Loucy (cell line): ENCODE data around the gene ELOVL7.

ENCODE experiments used
- H2AFZ ChIP-seq: fragments of 200-600 bp; sonication (generic); 2 replicates; pipeline ENCODE4 v1.6.0; 2016; ENCODE audit warnings: antibody characterized with exemption, mild to moderate bottlenecking, low read length, moderate library complexity
- H3F3A ChIP-seq: fragments of 200-600 bp; 2 replicates; pipeline ENCODE4 v1.6.0; 2016; ENCODE audit warnings: antibody characterized with exemption, low read depth, mild to moderate bottlenecking
- H3K27me3 ChIP-seq: fragments of 200-600 bp; sonication (generic); 2 replicates; pipeline ENCODE4 v1.6.1; 2014; ENCODE audit warnings: low read length, mild to moderate bottlenecking; ENCODE audit not compliant: insufficient read depth, poor library complexity, severe bottlenecking
- H3K36me3 ChIP-seq: fragments of 200-600 bp; sonication (generic); 2 replicates; pipeline ENCODE4 v1.6.1; 2016; ENCODE audit warnings: low read length; ENCODE audit not compliant: insufficient read depth
- H3K4me1 ChIP-seq: fragments of 200-600 bp; sonication (generic); 2 replicates; pipeline ENCODE4 v1.5.1; 2014; ENCODE audit warnings: low read length, mild to moderate bottlenecking; ENCODE audit not compliant: insufficient read depth, poor library complexity, severe bottlenecking
- H3K4me2 ChIP-seq: fragments of 200-600 bp; sonication (generic); 2 replicates; pipeline ENCODE4 v1.6.0; 2014; ENCODE audit warnings: antibody characterized with exemption, low read length, low read depth, mild to moderate bottlenecking; ENCODE audit not compliant: poor library complexity, severe bottlenecking
- H3K4me3 ChIP-seq: fragments of 200-600 bp; sonication (generic); 2 replicates; pipeline ENCODE4 v1.5.1; 2014; ENCODE audit warnings: low read length, mild to moderate bottlenecking, mixed read lengths; ENCODE audit not compliant: poor library complexity, severe bottlenecking
- H3K79me2 ChIP-seq: fragments of 200-600 bp; sonication (generic); 2 replicates; pipeline ENCODE4 v1.6.1; 2014; ENCODE audit warnings: low read length; ENCODE audit not compliant: insufficient read depth
- H3K9ac ChIP-seq: fragments of 200-600 bp; sonication (generic); 2 replicates; pipeline ENCODE4 v1.6.0; 2014; ENCODE audit warnings: mild to moderate bottlenecking, low read depth, low read length, moderate library complexity; ENCODE audit not compliant: poor library complexity, severe bottlenecking
- H3K9me2 ChIP-seq: fragments of 200-600 bp; sonication (generic); replicated peaks from 2 replicates; pipeline ENCODE4 v1.6.1; 2016; ENCODE audit warnings: low read depth, low read length, mixed read lengths
- H3K9me3 ChIP-seq: fragments of 200-600 bp; sonication (generic); 2 replicates; pipeline ENCODE4 v1.6.1; 2014; ENCODE audit warnings: mild to moderate bottlenecking, antibody characterized with exemption, low read length, low read depth; ENCODE audit not compliant: insufficient read depth
- H4K20me1 ChIP-seq: fragments of 200-600 bp; sonication (generic); 2 replicates; pipeline ENCODE4 v1.6.0; 2014; ENCODE audit warnings: antibody characterized with exemption, low read length, mild to moderate bottlenecking; ENCODE audit not compliant: insufficient read depth, poor library complexity, severe bottlenecking
- CTCF ChIP-seq: fragments of 200-600 bp; sonication (generic); conservative IDR thresholded peaks from 2 replicates; pipeline ENCODE4 v1.5.1; 2014; ENCODE audit warnings: mild to moderate bottlenecking, antibody characterized with exemption, low read length
- EZH2phosphoT487 ChIP-seq: fragments of 200-600 bp; IDR thresholded peaks from 2 replicates; pipeline ENCODE4 v1.6.1; 2018; ENCODE audit warnings: antibody characterized with exemption, mild to moderate bottlenecking, moderate library complexity, borderline replicate concordance

ELOVL7 gene

GRCh38 chr5:60763061-60763460 lies 81.0 kb downstream of the ELOVL7 start:
- TF ChIP-seq CTCF (no peak), EZH2phosphoT487 (no peak)
- Histone ChIP-seq H3K4me2 (no peak overlapping the region), H3K36me3 (no peaks in the 10 kb centered on the region), H3K9me3 (no peaks in the 10 kb centered on the region), H3K79me2 (no peaks in the 10 kb centered on the region), H3K4me3 (no peak overlapping the region), H3K27me3 (no peaks in the 10 kb centered on the region), H3K9me2 (no peaks in the 10 kb centered on the region; the same call in 1 of the 2 replicates), H3K4me1 (no peaks in the 10 kb centered on the region), H4K20me1 (no peaks in the 10 kb centered on the region), H3F3A (no peaks in the 10 kb centered on the region), H2AFZ (no peak overlapping the region), H3K9ac (no peak overlapping the region)

GRCh38 chr5:60754495-60754894 lies 89.6 kb downstream of the ELOVL7 start:
- Histone ChIP-seq H3K79me2 (no peaks in the 10 kb centered on the region), H3K4me3 (no peak overlapping the region), H4K20me1 (no peaks in the 10 kb centered on the region), H3K9ac (no peak overlapping the region), H3K4me2 (no peak overlapping the region), H3K27me3 (no peaks in the 10 kb centered on the region), H2AFZ (no peak overlapping the region), H3F3A (no peaks in the 10 kb centered on the region), H3K9me3 (no peaks in the 10 kb centered on the region), H3K4me1 (no peaks in the 10 kb centered on the region), H3K36me3 (no peaks in the 10 kb centered on the region), H3K9me2 (no peaks in the 10 kb centered on the region; the same call in 1 of the 2 replicates)
- no peak for TF ChIP-seq EZH2phosphoT487
- TF ChIP-seq CTCF, result no peak

- H3K9me2 ChIP-seq, result no peaks in the 10 kb centered on the region
- no peaks in the 10 kb centered on the region for H3K9me3 ChIP-seq
Observed at GRCh38 chr5:60744682-60745081, 99.4 kb downstream of the ELOVL7 start.

More at GRCh38 chr5:60744682-60745081, 99.4 kb downstream of the ELOVL7 start:
- Histone ChIP-seq H3K79me2 (no peaks in the 10 kb centered on the region), H3K4me3 (no peak overlapping the region), H3K9ac (no peak overlapping the region), H3K4me1 (no peaks in the 10 kb centered on the region), H2AFZ (no peak overlapping the region), H3K27me3 (no peaks in the 10 kb centered on the region), H3K4me2 (no peak overlapping the region), H3F3A (no peaks in the 10 kb centered on the region), H4K20me1 (no peaks in the 10 kb centered on the region), H3K36me3 (no peaks in the 10 kb centered on the region)
- TF ChIP-seq CTCF (no peak), EZH2phosphoT487 (no peak)
